Measurements from ENCODE around the gene LRFN4. TPM values are rescaled to one million over a fixed set of nuclear protein-coding genes. Genes with fewer than 3 reads are reported as not detected.

The LRFN4 gene
- total RNA-seq, 1 donor from 2014 or later: 36.2 TPM

DNA sequence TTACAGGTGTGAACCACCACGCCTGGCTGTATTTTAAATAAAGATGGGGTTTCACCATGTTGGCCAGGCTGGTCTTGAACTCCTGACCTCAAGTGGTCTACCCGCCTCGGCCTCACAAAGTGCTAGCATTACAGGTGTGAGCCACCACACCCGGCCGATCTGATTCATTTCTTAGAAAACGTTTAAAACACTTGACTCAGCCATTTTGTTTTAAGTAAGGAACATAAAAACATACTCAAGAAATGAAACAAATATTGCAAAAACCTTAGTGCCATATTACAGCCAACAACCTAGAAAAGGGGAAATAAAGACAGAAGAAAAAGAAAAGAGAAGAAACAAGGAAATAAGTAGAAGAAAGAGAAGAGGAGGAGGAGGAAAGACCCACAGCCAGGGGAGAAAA is 17.4 kb downstream of the LRFN4 start:
- TF ChIP-seq, protein P1, sequence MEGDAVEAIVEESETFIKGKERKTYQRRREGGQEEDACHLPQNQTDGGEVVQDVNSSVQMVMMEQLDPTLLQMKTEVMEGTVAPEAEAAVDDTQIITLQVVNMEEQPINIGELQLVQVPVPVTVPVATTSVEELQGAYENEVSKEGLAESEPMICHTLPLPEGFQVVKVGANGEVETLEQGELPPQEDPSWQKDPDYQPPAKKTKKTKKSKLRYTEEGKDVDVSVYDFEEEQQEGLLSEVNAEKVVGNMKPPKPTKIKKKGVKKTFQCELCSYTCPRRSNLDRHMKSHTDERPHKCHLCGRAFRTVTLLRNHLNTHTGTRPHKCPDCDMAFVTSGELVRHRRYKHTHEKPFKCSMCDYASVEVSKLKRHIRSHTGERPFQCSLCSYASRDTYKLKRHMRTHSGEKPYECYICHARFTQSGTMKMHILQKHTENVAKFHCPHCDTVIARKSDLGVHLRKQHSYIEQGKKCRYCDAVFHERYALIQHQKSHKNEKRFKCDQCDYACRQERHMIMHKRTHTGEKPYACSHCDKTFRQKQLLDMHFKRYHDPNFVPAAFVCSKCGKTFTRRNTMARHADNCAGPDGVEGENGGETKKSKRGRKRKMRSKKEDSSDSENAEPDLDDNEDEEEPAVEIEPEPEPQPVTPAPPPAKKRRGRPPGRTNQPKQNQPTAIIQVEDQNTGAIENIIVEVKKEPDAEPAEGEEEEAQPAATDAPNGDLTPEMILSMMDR (conservative IDR thresholded peaks at IDR 0.05): no peak
- Mint-ChIP-seq H3K4me1 (peaks cover 26% of the 10 kb centered on the region), H3K27me3 (ENCODE audit: low read depth) (no peaks in the 10 kb centered on the region), H3K4me3 (no peak overlapping the region), H3K36me3 (ENCODE audit: low read depth) (no peaks in the 10 kb centered on the region), H3K9me3 (no peaks in the 10 kb centered on the region), H3K27ac (ENCODE audit: unreplicated experiment) (no peak overlapping the region)
- DNase-seq (ENCODE audit: low read depth, low spot score): no peak

DNA sequence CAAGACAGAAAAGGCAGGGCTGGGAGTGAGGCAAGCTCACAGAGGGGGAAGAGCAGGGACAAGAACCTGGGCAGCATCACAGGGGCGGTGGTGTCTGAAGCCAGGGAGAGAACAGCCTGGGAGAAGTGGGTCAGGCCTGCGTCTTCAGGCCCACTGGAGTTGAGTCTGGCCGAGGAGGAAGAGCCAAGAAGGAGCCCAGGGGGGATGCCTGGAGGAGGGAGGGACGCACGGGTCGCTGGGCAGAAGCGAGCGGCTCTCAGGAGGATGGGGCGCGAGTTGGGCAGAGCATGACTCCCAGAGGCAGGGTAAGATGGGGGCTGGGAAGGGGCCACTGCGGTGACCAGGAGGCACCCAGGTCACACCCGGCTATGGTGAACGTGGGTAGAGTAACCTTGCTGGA is 18.5 kb downstream of the LRFN4 start:
- no peak overlapping the region for H3K4me3 Mint-ChIP-seq
- DNase-seq (ENCODE audit: low read depth, low spot score): no peak
- no peaks in the 10 kb centered on the region for H3K9me3 Mint-ChIP-seq
- H3K4me1 Mint-ChIP-seq: peaks cover 26% of the 10 kb centered on the region
- H3K36me3 Mint-ChIP-seq (ENCODE audit: low read depth): no peaks in the 10 kb centered on the region
- TF ChIP-seq, protein P1 (conservative IDR thresholded peaks at IDR 0.05): no peak
- no peaks in the 10 kb centered on the region for H3K27me3 Mint-ChIP-seq (ENCODE audit: low read depth)
- H3K27ac Mint-ChIP-seq (ENCODE audit: unreplicated experiment): no peak overlapping the region

DNA sequence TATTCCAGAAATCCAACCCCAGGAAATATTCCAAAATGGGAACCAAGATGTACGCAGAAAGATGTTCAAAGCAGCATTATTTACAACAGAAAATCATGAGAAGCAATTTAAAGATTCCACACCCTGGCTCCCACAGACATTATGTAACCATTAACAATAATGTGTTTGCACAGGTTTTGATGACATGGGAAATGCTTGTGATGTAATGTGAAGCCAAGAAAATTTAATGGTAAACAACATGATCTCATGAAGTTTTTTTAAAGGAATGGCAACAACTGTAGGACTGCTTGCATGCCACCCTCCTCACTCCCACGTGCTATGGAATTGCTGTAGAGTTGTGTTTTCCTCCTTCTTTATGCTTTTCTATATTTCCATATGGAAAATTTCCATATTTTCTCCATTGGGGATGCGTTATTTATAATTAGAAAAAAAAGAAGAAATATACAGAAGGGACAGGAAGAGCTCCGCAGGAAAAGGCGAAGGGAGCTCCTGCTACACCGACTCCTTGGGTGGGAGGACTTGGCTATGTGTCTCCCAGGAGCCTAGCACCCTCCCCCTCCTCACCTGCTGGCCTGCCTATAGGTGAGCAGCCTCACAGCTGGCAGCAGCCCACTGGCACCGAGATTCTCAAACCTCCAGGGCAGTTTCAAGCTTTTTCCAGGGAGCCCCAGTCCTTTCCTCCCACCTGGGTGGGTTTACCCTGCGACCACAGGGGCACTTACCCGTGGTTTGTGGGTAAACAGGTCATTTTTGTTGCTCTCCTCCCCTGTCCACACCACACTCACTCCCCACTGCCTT is 20.9 kb downstream of the LRFN4 start:
- Mint-ChIP-seq H3K36me3 (ENCODE audit: low read depth) (no peaks in the 10 kb centered on the region), H3K27me3 (ENCODE audit: low read depth) (no peaks in the 10 kb centered on the region), H3K4me1 (peaks cover 37% of the 10 kb centered on the region), H3K27ac (ENCODE audit: unreplicated experiment) (no peak overlapping the region), H3K4me3 (no peak overlapping the region), H3K9me3 (no peaks in the 10 kb centered on the region)
- DNase-seq (ENCODE audit: low read depth, low spot score): no peak
- TF ChIP-seq, protein P1 (conservative IDR thresholded peaks at IDR 0.05): no peak

DNA sequence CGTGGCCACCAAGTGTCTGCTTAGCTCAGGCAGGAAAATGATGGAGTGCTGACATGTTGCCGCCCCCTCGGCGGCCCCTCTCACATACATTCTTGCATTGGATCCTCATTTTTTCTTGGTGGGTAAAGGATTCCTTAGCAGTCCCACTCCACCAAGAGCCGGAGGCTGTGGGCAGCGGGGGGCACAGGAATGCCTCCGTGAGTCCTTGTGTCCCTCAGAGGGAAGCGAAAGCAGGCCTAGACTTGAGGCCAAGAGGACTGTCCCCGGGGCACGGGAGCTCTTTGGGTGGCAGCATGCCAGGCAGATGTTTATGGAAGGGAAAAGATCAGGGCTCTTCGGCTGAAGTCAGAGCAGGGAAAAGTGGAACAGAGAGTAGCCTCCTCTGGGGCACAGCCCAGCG is 21.6 kb downstream of the LRFN4 start:
- Mint-ChIP-seq H3K9me3 (no peaks in the 10 kb centered on the region), H3K27me3 (ENCODE audit: low read depth) (no peaks in the 10 kb centered on the region), H3K4me1 (peaks cover 44% of the 10 kb centered on the region), H3K36me3 (ENCODE audit: low read depth) (no peaks in the 10 kb centered on the region), H3K4me3 (no peak overlapping the region), H3K27ac (ENCODE audit: unreplicated experiment) (no peak overlapping the region)
- TF ChIP-seq, protein P1 (conservative IDR thresholded peaks at IDR 0.05): no peak
- DNase-seq (ENCODE audit: low read depth, low spot score): no peak

DNA sequence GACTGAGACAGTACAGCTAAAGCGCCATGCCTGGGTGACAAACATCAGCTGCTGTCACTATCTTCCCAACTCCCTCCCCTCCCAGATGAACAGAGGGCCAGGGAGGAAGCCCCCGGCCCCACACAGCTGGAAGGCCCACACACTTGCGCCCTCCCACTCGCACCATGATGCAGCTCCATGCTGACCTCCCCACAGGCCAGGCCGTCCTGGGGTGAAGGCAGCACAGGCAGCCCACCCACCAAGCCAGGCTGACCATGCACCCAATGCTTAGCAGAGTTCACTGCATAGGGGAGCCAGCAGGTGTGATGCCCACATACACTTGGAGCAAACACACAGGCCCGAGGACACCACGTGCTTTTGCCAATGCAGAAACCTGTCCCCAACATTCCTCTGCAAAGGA is 22.1 kb downstream of the LRFN4 start:
- H3K27ac Mint-ChIP-seq (ENCODE audit: unreplicated experiment): no peak overlapping the region
- no peak for DNase-seq (ENCODE audit: low read depth, low spot score)
- H3K36me3 Mint-ChIP-seq (ENCODE audit: low read depth): no peaks in the 10 kb centered on the region
- H3K27me3 Mint-ChIP-seq (ENCODE audit: low read depth): no peaks in the 10 kb centered on the region
- no peaks in the 10 kb centered on the region for H3K9me3 Mint-ChIP-seq
- peaks cover 46% of the 10 kb centered on the region for H3K4me1 Mint-ChIP-seq
- no peak overlapping the region for H3K4me3 Mint-ChIP-seq
- TF ChIP-seq, protein P1 (conservative IDR thresholded peaks at IDR 0.05): no peak

Measured in neural crest cell (in vitro differentiated cells).